Measurements from ENCODE around the gene NDUFB8.
"Not testable (repeated sequence)": the region's sequence is repeated elsewhere in the genome, so short reads cannot be mapped to it uniquely, and the experiment has no call there.

DNA sequence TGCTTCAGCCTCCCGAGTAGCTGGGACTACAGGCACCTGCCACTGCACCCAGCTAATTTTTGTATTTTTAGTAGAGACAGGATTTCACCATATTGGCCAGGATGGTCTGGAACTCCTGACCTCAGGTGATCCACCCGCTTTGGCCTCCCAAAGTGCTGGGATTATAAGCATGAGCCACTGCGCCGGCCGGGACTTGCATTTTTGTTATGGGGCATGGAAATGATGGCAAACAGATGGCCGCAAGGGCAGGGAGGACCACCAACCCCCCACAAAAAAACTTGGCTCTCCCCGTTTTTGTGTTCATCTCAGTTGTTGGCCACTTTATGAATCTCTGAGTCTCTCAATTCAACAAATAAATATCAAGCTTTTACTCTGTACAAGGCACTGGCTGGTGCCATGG, 45.5 kb upstream of the NDUFB8 start:
- TF ChIP-seq POLR2AphosphoS5 (IDR thresholded peaks at IDR 0.05; ENCODE audit: insufficient read depth, low read depth, low read length); EZH2 (IDR thresholded peaks at IDR 0.05; ENCODE audit: borderline replicate concordance, low read depth, low read length, severe bottlenecking); JUN (IDR thresholded peaks at IDR 0.05; ENCODE audit: borderline replicate concordance, insufficient read depth, insufficient read length, low read depth); MYC (IDR thresholded peaks at IDR 0.05; ENCODE audit: low read depth, low read length); FOS (IDR thresholded peaks at IDR 0.05; ENCODE audit: borderline replicate concordance, insufficient read depth, low read length): not testable (repeated sequence)
- TF ChIP-seq, protein P1, sequence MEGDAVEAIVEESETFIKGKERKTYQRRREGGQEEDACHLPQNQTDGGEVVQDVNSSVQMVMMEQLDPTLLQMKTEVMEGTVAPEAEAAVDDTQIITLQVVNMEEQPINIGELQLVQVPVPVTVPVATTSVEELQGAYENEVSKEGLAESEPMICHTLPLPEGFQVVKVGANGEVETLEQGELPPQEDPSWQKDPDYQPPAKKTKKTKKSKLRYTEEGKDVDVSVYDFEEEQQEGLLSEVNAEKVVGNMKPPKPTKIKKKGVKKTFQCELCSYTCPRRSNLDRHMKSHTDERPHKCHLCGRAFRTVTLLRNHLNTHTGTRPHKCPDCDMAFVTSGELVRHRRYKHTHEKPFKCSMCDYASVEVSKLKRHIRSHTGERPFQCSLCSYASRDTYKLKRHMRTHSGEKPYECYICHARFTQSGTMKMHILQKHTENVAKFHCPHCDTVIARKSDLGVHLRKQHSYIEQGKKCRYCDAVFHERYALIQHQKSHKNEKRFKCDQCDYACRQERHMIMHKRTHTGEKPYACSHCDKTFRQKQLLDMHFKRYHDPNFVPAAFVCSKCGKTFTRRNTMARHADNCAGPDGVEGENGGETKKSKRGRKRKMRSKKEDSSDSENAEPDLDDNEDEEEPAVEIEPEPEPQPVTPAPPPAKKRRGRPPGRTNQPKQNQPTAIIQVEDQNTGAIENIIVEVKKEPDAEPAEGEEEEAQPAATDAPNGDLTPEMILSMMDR (IDR thresholded peaks at IDR 0.05; ENCODE audit: extremely low read depth in 1 of 2, insufficient read depth in 1 of 2, low read depth in 1 of 2, low read length in 2 of 2): not testable (repeated sequence)
